HL-60 (cell line): Measurements from ENCODE around the gene CCT5.

Source experiments
- CTCF ChIP-seq: IDR thresholded peaks from one replicate; pipeline ENCODE4 v1.5.1; 2011; ENCODE audit warnings: low read length, control low read depth, inconsistent platforms; ENCODE audit not compliant: insufficient read depth
- GABPA ChIP-seq: IDR thresholded peaks from 2 replicates; pipeline ENCODE4 v1.6.1; 2012; ENCODE audit warnings: low read depth
- POLR2AphosphoS5 ChIP-seq: IDR thresholded peaks from 2 replicates; pipeline ENCODE4 v1.6.1; 2012; ENCODE audit warnings: low read depth

GRCh38 chr5:10262121-10262774, 12.2 kb downstream of the CCT5 start:
- no peak for TF ChIP-seq POLR2AphosphoS5
- TF ChIP-seq CTCF, result no peak
- no peak for TF ChIP-seq GABPA
